ENCODE data around the gene CRYGA.
"Not testable (repeated sequence)": the region's sequence is repeated elsewhere in the genome, so short reads cannot be mapped to it uniquely, and the experiment has no call there.

DNA sequence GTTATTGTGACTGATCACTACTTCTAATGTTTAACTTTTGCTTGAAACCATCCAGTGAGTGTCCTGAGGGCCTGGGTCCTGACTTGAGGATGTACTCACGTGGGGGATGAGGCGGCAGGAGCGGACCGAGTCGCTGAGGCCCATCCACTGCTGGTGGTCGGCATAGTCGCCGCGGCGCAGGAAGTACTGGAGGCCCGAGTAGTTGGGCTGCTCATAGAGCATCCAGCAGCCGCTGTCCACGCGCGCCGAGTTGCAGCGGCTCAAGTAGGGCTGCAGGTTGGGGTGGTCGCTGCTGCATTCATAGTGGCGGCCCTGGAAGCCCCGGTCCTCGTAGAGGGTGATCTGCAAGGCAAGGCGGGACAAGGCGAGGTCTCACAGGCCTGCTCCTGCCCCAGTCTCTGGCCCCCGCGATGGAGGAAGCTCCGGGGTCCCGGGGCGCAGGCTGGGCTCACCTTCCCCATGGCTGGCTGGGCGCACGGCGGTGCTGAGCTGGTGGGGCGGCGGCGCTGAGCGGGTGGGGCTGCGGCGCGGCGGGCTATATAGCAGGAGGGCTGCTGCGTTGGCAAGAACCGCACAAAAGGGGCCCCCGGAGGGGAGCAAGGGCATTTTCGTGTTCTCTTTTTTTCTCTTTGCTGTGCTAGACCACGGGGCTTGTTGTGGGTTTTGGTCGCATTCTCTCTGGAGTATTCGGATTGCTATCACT, 39.2 kb downstream of the CRYGA start, which contains the start of gene CRYGD:
- TF ChIP-seq, protein P1, sequence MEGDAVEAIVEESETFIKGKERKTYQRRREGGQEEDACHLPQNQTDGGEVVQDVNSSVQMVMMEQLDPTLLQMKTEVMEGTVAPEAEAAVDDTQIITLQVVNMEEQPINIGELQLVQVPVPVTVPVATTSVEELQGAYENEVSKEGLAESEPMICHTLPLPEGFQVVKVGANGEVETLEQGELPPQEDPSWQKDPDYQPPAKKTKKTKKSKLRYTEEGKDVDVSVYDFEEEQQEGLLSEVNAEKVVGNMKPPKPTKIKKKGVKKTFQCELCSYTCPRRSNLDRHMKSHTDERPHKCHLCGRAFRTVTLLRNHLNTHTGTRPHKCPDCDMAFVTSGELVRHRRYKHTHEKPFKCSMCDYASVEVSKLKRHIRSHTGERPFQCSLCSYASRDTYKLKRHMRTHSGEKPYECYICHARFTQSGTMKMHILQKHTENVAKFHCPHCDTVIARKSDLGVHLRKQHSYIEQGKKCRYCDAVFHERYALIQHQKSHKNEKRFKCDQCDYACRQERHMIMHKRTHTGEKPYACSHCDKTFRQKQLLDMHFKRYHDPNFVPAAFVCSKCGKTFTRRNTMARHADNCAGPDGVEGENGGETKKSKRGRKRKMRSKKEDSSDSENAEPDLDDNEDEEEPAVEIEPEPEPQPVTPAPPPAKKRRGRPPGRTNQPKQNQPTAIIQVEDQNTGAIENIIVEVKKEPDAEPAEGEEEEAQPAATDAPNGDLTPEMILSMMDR (IDR thresholded peaks at IDR 0.05; ENCODE audit: insufficient read depth, low read length), result not testable (repeated sequence)
- not testable (repeated sequence) for TF ChIP-seq POLR2AphosphoS5 (IDR thresholded peaks at IDR 0.05; ENCODE audit: low read depth)
- TF ChIP-seq, protein P2, sequence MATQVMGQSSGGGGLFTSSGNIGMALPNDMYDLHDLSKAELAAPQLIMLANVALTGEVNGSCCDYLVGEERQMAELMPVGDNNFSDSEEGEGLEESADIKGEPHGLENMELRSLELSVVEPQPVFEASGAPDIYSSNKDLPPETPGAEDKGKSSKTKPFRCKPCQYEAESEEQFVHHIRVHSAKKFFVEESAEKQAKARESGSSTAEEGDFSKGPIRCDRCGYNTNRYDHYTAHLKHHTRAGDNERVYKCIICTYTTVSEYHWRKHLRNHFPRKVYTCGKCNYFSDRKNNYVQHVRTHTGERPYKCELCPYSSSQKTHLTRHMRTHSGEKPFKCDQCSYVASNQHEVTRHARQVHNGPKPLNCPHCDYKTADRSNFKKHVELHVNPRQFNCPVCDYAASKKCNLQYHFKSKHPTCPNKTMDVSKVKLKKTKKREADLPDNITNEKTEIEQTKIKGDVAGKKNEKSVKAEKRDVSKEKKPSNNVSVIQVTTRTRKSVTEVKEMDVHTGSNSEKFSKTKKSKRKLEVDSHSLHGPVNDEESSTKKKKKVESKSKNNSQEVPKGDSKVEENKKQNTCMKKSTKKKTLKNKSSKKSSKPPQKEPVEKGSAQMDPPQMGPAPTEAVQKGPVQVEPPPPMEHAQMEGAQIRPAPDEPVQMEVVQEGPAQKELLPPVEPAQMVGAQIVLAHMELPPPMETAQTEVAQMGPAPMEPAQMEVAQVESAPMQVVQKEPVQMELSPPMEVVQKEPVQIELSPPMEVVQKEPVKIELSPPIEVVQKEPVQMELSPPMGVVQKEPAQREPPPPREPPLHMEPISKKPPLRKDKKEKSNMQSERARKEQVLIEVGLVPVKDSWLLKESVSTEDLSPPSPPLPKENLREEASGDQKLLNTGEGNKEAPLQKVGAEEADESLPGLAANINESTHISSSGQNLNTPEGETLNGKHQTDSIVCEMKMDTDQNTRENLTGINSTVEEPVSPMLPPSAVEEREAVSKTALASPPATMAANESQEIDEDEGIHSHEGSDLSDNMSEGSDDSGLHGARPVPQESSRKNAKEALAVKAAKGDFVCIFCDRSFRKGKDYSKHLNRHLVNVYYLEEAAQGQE (IDR thresholded peaks at IDR 0.05; ENCODE audit: insufficient replicate concordance, low read depth), result not testable (repeated sequence)
